ENCODE measurements around the gene HTT. TPM values are rescaled to one million over a fixed set of nuclear protein-coding genes. Genes with fewer than 3 reads are reported as not detected.

The HTT gene
- polyA plus RNA-seq, 1 donor (not counting 4 experiments of a cell fraction or from before 2014, with no cell fraction given) = 16.2 TPM

DNA sequence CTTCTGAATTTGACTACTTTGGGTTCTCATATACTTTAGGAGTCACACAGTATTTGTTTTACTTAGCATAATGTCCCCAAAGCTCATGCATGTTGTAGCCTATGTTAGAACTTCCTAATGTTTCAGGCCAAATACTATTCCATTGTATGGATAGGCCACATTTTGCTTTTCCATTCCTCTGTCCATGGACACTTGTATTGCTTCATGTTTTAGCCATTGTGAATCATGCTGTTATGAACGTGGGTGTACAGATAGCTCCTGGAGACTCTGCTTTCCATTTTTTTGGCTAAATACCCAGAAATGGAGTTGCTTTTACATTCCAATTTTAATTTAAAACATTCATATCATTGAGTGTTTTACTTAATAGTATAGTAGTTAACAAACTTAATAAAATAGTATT lies 54.5 kb downstream of the HTT start:
- no peak overlapping the region for H3K4me3 ChIP-seq (ENCODE audit: control insufficient read depth in 2 of 3, extremely low read depth in 1 of 3, insufficient read depth in 2 of 3, low read depth in 1 of 3, low read length in 3 of 3)
- dilution Hi-C loops (cut with MboI; ENCODE audit: extremely low pct_ligation_motif_present, low sequenced_read_pairs) = no loop called here
- peaks cover 32 to 40% of the 10 kb centered on the region in 2 experiments for H3K36me3 ChIP-seq (ENCODE audit: control insufficient read depth in 2 of 2, extremely low read depth in 1 of 2, insufficient read depth in 2 of 2, low read length in 2 of 2)

DNA sequence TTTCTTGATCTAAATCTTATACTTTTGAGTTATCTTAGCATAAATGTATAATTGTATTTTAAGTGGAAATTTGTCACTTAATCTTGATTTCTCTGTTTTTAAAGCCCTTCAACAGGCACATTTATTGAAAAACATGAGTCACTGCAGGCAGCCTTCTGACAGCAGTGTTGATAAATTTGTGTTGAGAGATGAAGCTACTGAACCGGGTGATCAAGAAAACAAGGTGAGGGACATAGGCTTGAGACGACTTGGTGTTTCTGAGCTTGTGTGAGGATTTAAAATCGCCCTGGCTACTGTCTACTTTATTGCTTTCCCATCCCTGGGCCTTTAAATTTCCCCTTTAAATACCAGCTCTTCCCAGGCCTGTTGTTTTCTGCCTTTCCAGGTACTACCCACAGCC lies 55.7 kb downstream of the HTT start:
- no peaks in the 10 kb centered on the region for H3K79me2 ChIP-seq (ENCODE audit: control insufficient read depth, insufficient read depth, low read length)
- dilution Hi-C loops (cut with MboI; ENCODE audit: extremely low pct_ligation_motif_present, low sequenced_read_pairs) = no loop called here

More for the DNA sequence above, 54.5 kb downstream of the HTT start:
- H4K20me1 ChIP-seq (ENCODE audit: control insufficient read depth, extremely low read depth, insufficient read depth, low read length) = no peaks in the 10 kb centered on the region
- DNase-seq (ENCODE audit: low read depth, low spot score) (no peak), FAIRE-seq (no peak)
- H3K27me3 ChIP-seq (ENCODE audit: control insufficient read depth, extremely low read depth, insufficient read depth, low read length) = no peaks in the 10 kb centered on the region
- H3K9ac ChIP-seq (ENCODE audit: control insufficient read depth, extremely low read depth, insufficient read depth, low read length) = no peak overlapping the region
- no peak overlapping the region for H3K27ac ChIP-seq (ENCODE audit: control insufficient read depth, insufficient read depth, low read length)
- no peaks in the 10 kb centered on the region for H3K79me2 ChIP-seq (ENCODE audit: control insufficient read depth, insufficient read depth, low read length)
- no peaks in the 10 kb centered on the region for H3K9me3 ChIP-seq (ENCODE audit: control insufficient read depth, low read depth, low read length)
- H3K9me1 ChIP-seq (ENCODE audit: control insufficient read depth, extremely low read depth, insufficient read depth, low read length) = no peaks in the 10 kb centered on the region
- TF ChIP-seq EZH2 (IDR thresholded peaks at IDR 0.05; ENCODE audit: low read length) = no peak
- TF ChIP-seq, protein P1, sequence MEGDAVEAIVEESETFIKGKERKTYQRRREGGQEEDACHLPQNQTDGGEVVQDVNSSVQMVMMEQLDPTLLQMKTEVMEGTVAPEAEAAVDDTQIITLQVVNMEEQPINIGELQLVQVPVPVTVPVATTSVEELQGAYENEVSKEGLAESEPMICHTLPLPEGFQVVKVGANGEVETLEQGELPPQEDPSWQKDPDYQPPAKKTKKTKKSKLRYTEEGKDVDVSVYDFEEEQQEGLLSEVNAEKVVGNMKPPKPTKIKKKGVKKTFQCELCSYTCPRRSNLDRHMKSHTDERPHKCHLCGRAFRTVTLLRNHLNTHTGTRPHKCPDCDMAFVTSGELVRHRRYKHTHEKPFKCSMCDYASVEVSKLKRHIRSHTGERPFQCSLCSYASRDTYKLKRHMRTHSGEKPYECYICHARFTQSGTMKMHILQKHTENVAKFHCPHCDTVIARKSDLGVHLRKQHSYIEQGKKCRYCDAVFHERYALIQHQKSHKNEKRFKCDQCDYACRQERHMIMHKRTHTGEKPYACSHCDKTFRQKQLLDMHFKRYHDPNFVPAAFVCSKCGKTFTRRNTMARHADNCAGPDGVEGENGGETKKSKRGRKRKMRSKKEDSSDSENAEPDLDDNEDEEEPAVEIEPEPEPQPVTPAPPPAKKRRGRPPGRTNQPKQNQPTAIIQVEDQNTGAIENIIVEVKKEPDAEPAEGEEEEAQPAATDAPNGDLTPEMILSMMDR (optimal IDR thresholded peaks at IDR 0.05 in 1 of 3, IDR thresholded peaks at IDR 0.05 in 1 of 3, conservative IDR thresholded peaks at IDR 0.05 in 1 of 3; ENCODE audit: extremely low read depth in 1 of 3, insufficient read depth in 2 of 3, low read length in 3 of 3) = no peak
- H3K4me1 ChIP-seq (ENCODE audit: control insufficient read depth, extremely low read depth, insufficient read depth, low read length) = no peaks in the 10 kb centered on the region
- H2AFZ ChIP-seq (ENCODE audit: control insufficient read depth, low read length) = no peak overlapping the region
- H3K4me2 ChIP-seq (ENCODE audit: control insufficient read depth, extremely low read depth, insufficient read depth, low read depth, low read length) = no peak overlapping the region

More for the DNA sequence above, 55.7 kb downstream of the HTT start:
- TF ChIP-seq, protein P1 (optimal IDR thresholded peaks at IDR 0.05 in 1 of 3, IDR thresholded peaks at IDR 0.05 in 1 of 3, conservative IDR thresholded peaks at IDR 0.05 in 1 of 3; ENCODE audit: extremely low read depth in 1 of 3, insufficient read depth in 2 of 3, low read length in 3 of 3) = no peak
- no peak for TF ChIP-seq EZH2 (IDR thresholded peaks at IDR 0.05; ENCODE audit: low read length)
- H3K9ac ChIP-seq (ENCODE audit: control insufficient read depth, extremely low read depth, insufficient read depth, low read length) = no peak overlapping the region
- no peak for DNase-seq (ENCODE audit: low read depth, low spot score)
- no peak overlapping the region for H3K27ac ChIP-seq (ENCODE audit: control insufficient read depth, insufficient read depth, low read length)
- no peak overlapping the region for H2AFZ ChIP-seq (ENCODE audit: control insufficient read depth, low read length)
- H3K9me3 ChIP-seq (ENCODE audit: control insufficient read depth, low read depth, low read length) = no peaks in the 10 kb centered on the region
- no peaks in the 10 kb centered on the region for H3K4me1 ChIP-seq (ENCODE audit: control insufficient read depth, extremely low read depth, insufficient read depth, low read length)
- H3K9me1 ChIP-seq (ENCODE audit: control insufficient read depth, extremely low read depth, insufficient read depth, low read length) = no peaks in the 10 kb centered on the region
- H3K4me3 ChIP-seq (ENCODE audit: control insufficient read depth in 2 of 3, extremely low read depth in 1 of 3, insufficient read depth in 2 of 3, low read depth in 1 of 3, low read length in 3 of 3) = no peak overlapping the region
- H3K4me2 ChIP-seq (ENCODE audit: control insufficient read depth, extremely low read depth, insufficient read depth, low read depth, low read length) = no peak overlapping the region
- H3K27me3 ChIP-seq (ENCODE audit: control insufficient read depth, extremely low read depth, insufficient read depth, low read length) = no peaks in the 10 kb centered on the region
- no peaks in the 10 kb centered on the region for H4K20me1 ChIP-seq (ENCODE audit: control insufficient read depth, extremely low read depth, insufficient read depth, low read length)
- peaks cover 38 to 46% of the 10 kb centered on the region in 2 experiments for H3K36me3 ChIP-seq (ENCODE audit: control insufficient read depth in 2 of 2, extremely low read depth in 1 of 2, insufficient read depth in 2 of 2, low read length in 2 of 2)
- FAIRE-seq = no peak
